22Rv1 (cell line): Measurements from ENCODE around the gene NME2.

ENCODE experiments used
- H3K27ac ChIP-seq: fragments of 450-650 bp; 2 replicates; pipeline ENCODE4 v1.5.1; 2017
- ZFX ChIP-seq: fragments of 450-650 bp; IDR thresholded peaks from 2 replicates; pipeline ENCODE4 v1.6.1; 2017; ENCODE audit warnings: antibody characterized with exemption, borderline replicate concordance
- TF ChIP-seq, protein P1 (sequence below): fragments of 450-650 bp; IDR thresholded peaks from 2 replicates; pipeline ENCODE4 v1.5.1; 2017; ENCODE audit warnings: mild to moderate bottlenecking

Gene NME2

DNA sequence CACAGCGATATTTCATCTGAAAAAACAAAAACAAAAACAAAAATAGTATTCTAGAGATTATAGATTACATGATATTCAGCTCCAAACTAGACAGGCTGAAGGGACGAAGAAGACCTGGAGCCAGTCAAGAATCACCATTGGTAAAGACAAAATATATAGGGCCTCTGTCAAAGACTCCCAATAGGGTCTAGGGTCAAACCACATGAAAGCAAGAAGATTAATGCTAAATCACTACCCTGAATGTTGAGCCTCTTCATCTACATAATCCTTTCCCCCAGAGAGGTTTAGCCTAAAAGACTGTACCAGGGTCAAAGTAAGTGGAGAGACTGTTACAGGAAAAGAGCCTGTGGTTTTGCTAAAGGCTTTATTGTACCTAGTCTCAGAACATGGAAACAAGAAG, 23.6 kb upstream of the NME2 start:
- no peak for TF ChIP-seq ZFX
- TF ChIP-seq, protein P1, sequence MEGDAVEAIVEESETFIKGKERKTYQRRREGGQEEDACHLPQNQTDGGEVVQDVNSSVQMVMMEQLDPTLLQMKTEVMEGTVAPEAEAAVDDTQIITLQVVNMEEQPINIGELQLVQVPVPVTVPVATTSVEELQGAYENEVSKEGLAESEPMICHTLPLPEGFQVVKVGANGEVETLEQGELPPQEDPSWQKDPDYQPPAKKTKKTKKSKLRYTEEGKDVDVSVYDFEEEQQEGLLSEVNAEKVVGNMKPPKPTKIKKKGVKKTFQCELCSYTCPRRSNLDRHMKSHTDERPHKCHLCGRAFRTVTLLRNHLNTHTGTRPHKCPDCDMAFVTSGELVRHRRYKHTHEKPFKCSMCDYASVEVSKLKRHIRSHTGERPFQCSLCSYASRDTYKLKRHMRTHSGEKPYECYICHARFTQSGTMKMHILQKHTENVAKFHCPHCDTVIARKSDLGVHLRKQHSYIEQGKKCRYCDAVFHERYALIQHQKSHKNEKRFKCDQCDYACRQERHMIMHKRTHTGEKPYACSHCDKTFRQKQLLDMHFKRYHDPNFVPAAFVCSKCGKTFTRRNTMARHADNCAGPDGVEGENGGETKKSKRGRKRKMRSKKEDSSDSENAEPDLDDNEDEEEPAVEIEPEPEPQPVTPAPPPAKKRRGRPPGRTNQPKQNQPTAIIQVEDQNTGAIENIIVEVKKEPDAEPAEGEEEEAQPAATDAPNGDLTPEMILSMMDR: no peak

DNA sequence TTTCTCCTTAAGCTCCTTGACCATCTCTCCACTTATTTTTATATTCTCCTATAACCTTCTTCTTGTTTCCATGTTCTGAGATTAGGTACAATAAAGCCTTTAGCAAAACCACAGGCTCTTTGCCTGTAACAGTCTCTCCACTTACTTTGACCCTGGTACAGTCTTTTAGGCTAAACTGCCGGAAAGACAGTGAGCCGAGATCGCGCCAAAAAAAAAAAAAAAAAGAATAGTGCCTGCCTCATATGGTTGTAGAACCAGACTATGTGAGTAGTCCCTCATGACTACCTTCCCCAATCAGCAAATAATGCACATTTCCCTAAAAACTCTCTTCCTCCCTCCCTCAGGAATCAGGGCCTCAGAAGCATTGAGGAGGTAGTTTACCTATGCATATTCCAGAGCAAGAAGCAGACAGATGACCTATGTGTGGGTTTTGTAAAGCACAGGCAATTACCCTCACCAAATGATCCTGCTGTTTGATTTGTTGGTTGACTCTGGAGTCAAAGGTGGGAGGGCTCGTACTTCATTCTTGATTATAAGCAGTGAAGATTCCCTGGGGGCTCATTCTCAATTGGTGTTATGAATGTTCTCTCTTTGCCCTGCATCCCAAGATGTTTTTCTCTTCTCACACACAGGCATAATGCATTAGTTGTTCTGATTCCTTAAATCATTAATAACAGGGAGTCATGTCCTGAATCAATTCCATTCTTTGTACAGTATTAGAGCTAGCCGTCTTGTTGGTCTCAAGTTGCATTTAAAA, 21.8 kb upstream of the NME2 start:
- no peak overlapping the region for H3K27ac ChIP-seq
- TF ChIP-seq ZFX: no peak
- TF ChIP-seq, protein P1: no peak

More for the DNA sequence above, 23.6 kb upstream of the NME2 start:
- no peak overlapping the region for H3K27ac ChIP-seq

DNA sequence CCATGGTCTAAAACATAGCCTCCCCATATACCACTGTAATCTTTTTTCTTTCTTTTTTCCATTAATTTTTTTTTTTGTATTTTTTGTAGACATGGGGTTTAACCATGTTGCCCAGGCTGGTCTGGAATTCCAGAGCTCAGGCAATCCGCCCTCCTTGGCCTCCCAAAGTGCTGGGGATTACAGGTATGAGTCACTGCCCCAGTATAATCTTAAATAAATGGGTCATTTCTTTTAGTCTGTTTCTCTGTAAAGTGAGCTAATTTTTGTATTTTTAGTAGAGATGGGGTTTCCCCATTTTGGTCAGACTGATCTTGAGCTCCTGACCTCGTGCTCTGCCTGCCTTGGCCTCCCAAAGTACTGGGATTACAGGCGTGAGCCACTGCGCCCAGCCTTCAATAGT, 18.6 kb upstream of the NME2 start:
- H3K27ac ChIP-seq: no peak overlapping the region
- TF ChIP-seq ZFX: no peak

DNA sequence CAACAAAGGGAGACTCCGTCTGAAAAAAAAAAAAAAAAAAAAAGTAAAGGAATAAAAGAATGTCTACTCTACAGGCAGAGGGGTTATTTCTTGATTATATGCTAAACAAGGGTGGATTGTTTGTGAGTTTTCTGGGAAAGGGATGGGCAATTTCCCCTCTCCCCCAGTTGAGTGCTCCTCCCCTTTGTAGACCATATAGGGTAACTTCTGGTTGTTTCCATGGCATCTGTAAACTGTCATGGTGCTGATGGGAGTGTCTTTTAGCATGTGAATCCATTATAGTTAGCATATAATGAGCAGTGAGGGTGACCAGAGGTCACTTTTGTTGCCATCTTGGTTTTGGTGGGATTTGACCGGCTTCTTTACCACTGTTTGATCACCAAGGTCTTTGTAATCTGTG, 17.0 kb upstream of the NME2 start:
- no peak for TF ChIP-seq ZFX
- TF ChIP-seq, protein P1: no peak
- H3K27ac ChIP-seq: no peak overlapping the region

- H3K27ac ChIP-seq: no peak overlapping the region
- no peak for TF ChIP-seq ZFX
- TF ChIP-seq, protein P1: no peak
These were observed 15.3 kb upstream of the NME2 start for GRCh38 chr17:51150932-51151331.

DNA sequence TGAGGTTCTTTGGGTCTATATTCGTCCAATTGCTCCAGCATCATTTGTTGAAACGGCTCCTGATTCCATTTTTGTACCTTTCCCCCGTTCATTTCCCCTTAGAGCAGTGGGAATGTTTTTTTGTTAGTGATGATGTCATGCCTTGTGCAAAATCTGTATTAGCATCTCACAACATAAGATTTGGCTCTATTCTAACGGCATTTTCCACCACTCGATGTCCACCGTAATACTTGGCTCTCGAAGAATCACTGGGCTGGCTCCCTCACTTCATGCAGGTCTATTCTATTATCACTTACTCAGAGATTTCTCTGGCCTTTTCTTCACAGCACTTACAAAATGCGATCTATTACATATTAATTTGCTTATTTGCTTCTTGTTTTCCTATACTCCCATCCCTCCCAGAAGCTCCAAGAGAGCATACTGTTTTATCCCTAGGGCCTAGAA, 13.4 kb upstream of the NME2 start:
- TF ChIP-seq, protein P1: no peak
- TF ChIP-seq ZFX: no peak
- peak overlapping the region; percentile 84 for H3K27ac ChIP-seq

- TF ChIP-seq ZFX: no peak
- TF ChIP-seq, protein P1: peak; percentile 90
- peak within 1 kb of the TSS; percentile 84 for H3K27ac ChIP-seq
These were observed 12.8 kb upstream of the NME2 start, which contains the start of gene NME1 for GRCh38 chr17:51153210-51154072. Gene NME1 (plus strand): TSS chr17:51153559. CDS start chr17:51155655, 2,096 bp downstream.
